Measurements from ENCODE around the gene ST6GALNAC2.
"Not testable (repeated sequence)": the region's sequence is repeated elsewhere in the genome, so short reads cannot be mapped to it uniquely, and the experiment has no call there.

The ST6GALNAC2 gene

GRCh38 chr17:76612977-76613851, 27.6 kb upstream of the ST6GALNAC2 start:
- H3K27me3 Mint-ChIP-seq, result peaks cover 10% of the 10 kb centered on the region
- H3K36me3 Mint-ChIP-seq (ENCODE audit: low read depth), result no peaks in the 10 kb centered on the region
- H3K4me1 Mint-ChIP-seq (ENCODE audit: low read depth), result peaks cover 5% of the 10 kb centered on the region
- intact Hi-C loops (cut with micrococcal nuclease), result no loop called here
- no peak overlapping the region for H3K4me3 Mint-ChIP-seq
- no peaks in the 10 kb centered on the region for H3K9me3 Mint-ChIP-seq
- H3K27ac Mint-ChIP-seq, result no peak overlapping the region

GRCh38 chr17:76612465-76612864, 26.8 kb upstream of the ST6GALNAC2 start:
- Mint-ChIP-seq H3K27me3 (peaks cover 10% of the 10 kb centered on the region), H3K27ac (no peak overlapping the region), H3K36me3 (ENCODE audit: low read depth) (no peaks in the 10 kb centered on the region), H3K9me3 (no peaks in the 10 kb centered on the region), H3K4me3 (no peak overlapping the region), H3K4me1 (ENCODE audit: low read depth) (peaks cover 5% of the 10 kb centered on the region)
- intact Hi-C loops (cut with micrococcal nuclease), result no loop called here

GRCh38 chr17:76611758-76612157, 26.1 kb upstream of the ST6GALNAC2 start:
- Mint-ChIP-seq H3K4me3 (no peak overlapping the region), H3K9me3 (no peaks in the 10 kb centered on the region), H3K27ac (no peak overlapping the region), H3K36me3 (ENCODE audit: low read depth) (no peaks in the 10 kb centered on the region), H3K27me3 (peaks cover 10% of the 10 kb centered on the region), H3K4me1 (ENCODE audit: low read depth) (peaks cover 5% of the 10 kb centered on the region)
- intact Hi-C loops (cut with micrococcal nuclease), result no loop called here

DNA sequence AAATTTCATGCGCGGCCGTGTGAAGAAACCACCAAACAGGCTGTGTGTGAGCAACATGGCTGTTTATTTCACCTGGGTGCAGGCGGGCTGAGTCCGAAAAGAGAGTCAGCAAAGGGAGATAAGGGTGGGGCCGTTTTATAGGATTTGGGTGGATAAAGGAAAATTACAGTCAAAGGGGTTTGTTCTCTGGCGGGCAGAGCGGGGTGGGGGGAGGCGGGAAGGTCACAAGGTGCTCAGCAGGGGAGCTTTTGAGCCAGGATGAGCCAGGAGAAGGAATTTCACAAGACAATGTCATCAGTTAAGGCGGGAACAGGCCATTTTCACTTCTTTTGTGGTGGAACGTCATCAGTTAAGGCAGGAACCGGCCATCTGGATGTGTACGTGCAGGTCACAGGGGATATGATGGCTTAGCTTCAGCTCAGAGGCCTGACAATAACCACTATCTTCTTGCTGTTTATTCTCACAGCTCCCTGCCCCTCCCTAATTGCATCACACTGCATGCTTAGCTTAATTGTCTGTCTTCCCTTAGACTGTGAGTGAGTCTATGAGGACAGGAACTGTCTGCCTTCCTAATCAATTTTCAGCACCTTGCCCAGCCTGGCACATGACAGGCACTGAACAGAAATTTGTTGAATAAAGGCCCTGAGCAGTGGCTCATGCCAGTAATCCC, 25.6 kb upstream of the ST6GALNAC2 start:
- H3K4me1 Mint-ChIP-seq (ENCODE audit: low read depth); H3K9me3 Mint-ChIP-seq; intact Hi-C loops (cut with micrococcal nuclease); H3K4me3 Mint-ChIP-seq; H3K27ac Mint-ChIP-seq; H3K27me3 Mint-ChIP-seq; H3K36me3 Mint-ChIP-seq (ENCODE audit: low read depth): not testable (repeated sequence)

GRCh38 chr17:76606685-76607084, 21.0 kb upstream of the ST6GALNAC2 start:
- H3K36me3 Mint-ChIP-seq (ENCODE audit: low read depth); H3K9me3 Mint-ChIP-seq; H3K27me3 Mint-ChIP-seq; intact Hi-C loops (cut with micrococcal nuclease); H3K4me3 Mint-ChIP-seq; H3K27ac Mint-ChIP-seq: not testable (repeated sequence)
- H3K4me1 Mint-ChIP-seq (ENCODE audit: low read depth), result peaks cover 17% of the 10 kb centered on the region

GRCh38 chr17:76601065-76601464, 15.4 kb upstream of the ST6GALNAC2 start:
- no peaks in the 10 kb centered on the region for H3K36me3 Mint-ChIP-seq (ENCODE audit: low read depth)
- peaks cover 8% of the 10 kb centered on the region for H3K9me3 Mint-ChIP-seq
- H3K27ac Mint-ChIP-seq, result peak overlapping the region; percentile 61
- intact Hi-C loops (cut with micrococcal nuclease), result no loop called here
- H3K27me3 Mint-ChIP-seq, result peaks cover 4% of the 10 kb centered on the region
- no peak overlapping the region for H3K4me3 Mint-ChIP-seq
- peaks cover 61% of the 10 kb centered on the region for H3K4me1 Mint-ChIP-seq (ENCODE audit: low read depth)

GRCh38 chr17:76599694-76600460, 14.2 kb upstream of the ST6GALNAC2 start:
- H3K36me3 Mint-ChIP-seq (ENCODE audit: low read depth), result no peaks in the 10 kb centered on the region
- no peak overlapping the region for H3K4me3 Mint-ChIP-seq
- H3K9me3 Mint-ChIP-seq, result peaks cover 8% of the 10 kb centered on the region
- H3K27me3 Mint-ChIP-seq, result peaks cover 6% of the 10 kb centered on the region
- H3K27ac Mint-ChIP-seq, result peak overlapping the region; percentile 9
- intact Hi-C loops (cut with micrococcal nuclease), result no loop called here
- H3K4me1 Mint-ChIP-seq (ENCODE audit: low read depth), result peaks cover 61% of the 10 kb centered on the region

DNA sequence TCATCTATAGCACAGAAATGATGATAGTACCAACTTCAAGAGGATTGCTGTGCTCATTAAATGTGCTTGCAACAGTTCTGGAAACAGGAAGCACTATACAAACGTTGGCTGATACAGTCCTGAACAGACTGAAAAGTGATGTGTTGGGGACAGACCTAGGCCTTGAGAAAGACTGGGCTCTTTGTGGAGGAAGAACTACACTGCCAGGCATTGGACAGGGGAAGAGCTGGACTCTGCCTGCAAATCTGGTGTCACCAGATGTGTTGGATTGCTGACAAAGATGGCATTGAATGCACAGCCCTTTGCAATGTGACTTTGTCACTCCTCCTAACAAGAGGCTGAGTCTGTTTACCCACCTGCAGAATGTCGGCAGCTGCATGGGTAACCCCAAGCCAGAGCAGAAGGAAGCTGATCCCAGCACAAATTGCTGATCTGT, 12.4 kb upstream of the ST6GALNAC2 start:
- peak overlapping the region; percentile 57 for H3K27ac Mint-ChIP-seq

GRCh38 chr17:76597156-76598003, 11.7 kb upstream of the ST6GALNAC2 start:
- no peaks in the 10 kb centered on the region for H3K36me3 Mint-ChIP-seq (ENCODE audit: low read depth)
- H3K27me3 Mint-ChIP-seq, result peaks cover 2% of the 10 kb centered on the region
- intact Hi-C loops (cut with micrococcal nuclease), result no loop called here

More for the DNA sequence above, 12.4 kb upstream of the ST6GALNAC2 start:
- Mint-ChIP-seq H3K9me3 (peaks cover 6% of the 10 kb centered on the region), H3K36me3 (ENCODE audit: low read depth) (no peaks in the 10 kb centered on the region), H3K4me3 (no peak overlapping the region), H3K27me3 (peaks cover 6% of the 10 kb centered on the region), H3K4me1 (ENCODE audit: low read depth) (peaks cover 61% of the 10 kb centered on the region)
- intact Hi-C loops (cut with micrococcal nuclease), result no loop called here

DNA sequence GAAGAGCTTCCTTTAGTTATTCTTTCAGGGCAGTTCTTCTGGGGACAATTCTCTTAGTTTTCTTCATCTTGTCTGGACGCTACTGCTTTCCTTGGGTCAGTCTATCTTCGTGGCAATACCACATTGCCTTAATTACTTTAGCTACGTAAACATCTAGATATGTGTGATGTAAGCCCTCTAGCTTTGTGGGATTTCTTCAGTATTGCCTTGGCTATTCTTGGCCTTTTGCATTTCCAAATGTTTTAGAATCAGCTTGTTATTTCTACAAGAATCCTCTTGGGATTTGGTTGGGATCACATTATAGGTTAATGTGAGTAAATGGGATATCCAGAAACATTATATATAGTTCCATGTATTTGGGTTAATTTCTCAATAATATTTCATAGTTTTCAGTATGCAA, 9.0 kb upstream of the ST6GALNAC2 start:
- Mint-ChIP-seq H3K9me3 (no peaks in the 10 kb centered on the region), H3K4me1 (ENCODE audit: low read depth) (peaks cover 29% of the 10 kb centered on the region), H3K27me3 (peaks cover 9% of the 10 kb centered on the region), H3K36me3 (ENCODE audit: low read depth) (no peaks in the 10 kb centered on the region), H3K4me3 (no peak overlapping the region), H3K27ac (no peak overlapping the region)
- intact Hi-C loops (cut with micrococcal nuclease), result no loop called here

More at GRCh38 chr17:76597156-76598003, 11.7 kb upstream of the ST6GALNAC2 start:
- H3K4me1 Mint-ChIP-seq (ENCODE audit: low read depth), result peaks cover 56% of the 10 kb centered on the region
- H3K9me3 Mint-ChIP-seq, result no peaks in the 10 kb centered on the region
- H3K4me3 Mint-ChIP-seq, result no peak overlapping the region
- H3K27ac Mint-ChIP-seq, result peak overlapping the region; percentile 57

GRCh38 chr17:76593959-76594358, 8.3 kb upstream of the ST6GALNAC2 start:
- H3K27ac Mint-ChIP-seq, result no peak overlapping the region
- H3K27me3 Mint-ChIP-seq, result peaks cover 16% of the 10 kb centered on the region
- H3K36me3 Mint-ChIP-seq (ENCODE audit: low read depth), result no peaks in the 10 kb centered on the region
- no peaks in the 10 kb centered on the region for H3K9me3 Mint-ChIP-seq
- intact Hi-C loops (cut with micrococcal nuclease), result no loop called here
- peaks cover 27% of the 10 kb centered on the region for H3K4me1 Mint-ChIP-seq (ENCODE audit: low read depth)
- no peak overlapping the region for H3K4me3 Mint-ChIP-seq

GRCh38 chr17:76593384-76593826, 7.7 kb upstream of the ST6GALNAC2 start:
- Mint-ChIP-seq H3K36me3 (ENCODE audit: low read depth) (no peaks in the 10 kb centered on the region), H3K27me3 (peaks cover 21% of the 10 kb centered on the region), H3K4me1 (ENCODE audit: low read depth) (peaks cover 21% of the 10 kb centered on the region), H3K4me3 (no peak overlapping the region), H3K27ac (no peak overlapping the region), H3K9me3 (no peaks in the 10 kb centered on the region)
- intact Hi-C loops (cut with micrococcal nuclease), result no loop called here

DNA sequence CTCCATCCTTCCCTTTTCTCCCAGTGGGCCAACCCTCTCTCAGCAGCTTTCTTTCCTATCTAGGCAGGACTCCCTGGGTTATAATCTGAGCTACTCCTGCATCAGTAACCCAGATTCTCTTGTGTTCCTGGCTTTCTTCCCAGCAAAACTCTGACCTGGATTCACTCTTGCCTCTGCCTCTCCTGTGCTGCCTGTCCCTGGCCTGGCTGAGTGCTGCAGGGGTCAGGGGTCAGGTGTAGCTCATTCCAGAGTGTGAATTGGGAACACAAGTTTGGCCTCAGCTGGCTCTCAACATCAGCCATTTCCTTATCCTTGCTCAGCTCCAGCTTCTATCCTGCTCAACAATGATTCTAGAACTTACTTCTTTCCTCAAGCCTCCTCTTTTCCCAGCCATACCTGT, 2.5 kb upstream of the ST6GALNAC2 start:
- H3K4me3 Mint-ChIP-seq, result no peak overlapping the region
- no peaks in the 10 kb centered on the region for H3K36me3 Mint-ChIP-seq (ENCODE audit: low read depth)
- intact Hi-C loops (cut with micrococcal nuclease), result loop anchor here (5.0 kb wide), 1 partner anchor 34 kb away; no protein-coding TSS in a partner anchor
- peaks cover 58% of the 10 kb centered on the region for H3K27me3 Mint-ChIP-seq
- H3K9me3 Mint-ChIP-seq, result no peaks in the 10 kb centered on the region
- no peak overlapping the region for H3K27ac Mint-ChIP-seq
- H3K4me1 Mint-ChIP-seq (ENCODE audit: low read depth), result peaks cover 18% of the 10 kb centered on the region
